Sigmoid colon (tissue), 7 donors: Measurements from ENCODE around the gene GALNT17. TPM values are rescaled to one million over a fixed set of nuclear protein-coding genes. Genes with fewer than 3 reads are reported as not detected.

ENCODE experiments used
- DNase-seq: peaks from one replicate; pipeline ENCODE4 v3.0.0-alpha.2; 2019
- H3K27ac ChIP-seq, 4 donors: fragments of 200-600 bp; sonication (generic); one replicate each; pipeline ENCODE4 v1.5.1; 2016 to 2019; ENCODE audit warnings: mild to moderate bottlenecking in 1 of 4
- H3K27me3 ChIP-seq, 3 donors: fragments of 200-600 bp; sonication (generic); one replicate each; pipeline ENCODE4 v1.5.1; 2019; ENCODE audit warnings: mild to moderate bottlenecking in 1 of 3
- H3K36me3 ChIP-seq, 4 donors: fragments of 200-600 bp; sonication (generic); one replicate each; pipeline ENCODE4 v1.5.1; 2016 to 2019
- H3K4me1 ChIP-seq, 4 donors: fragments of 200-600 bp; sonication (generic); one replicate each; pipeline ENCODE4 v1.5.1; 2017 to 2019
- H3K4me3 ChIP-seq, 4 donors: fragments of 200-600 bp; sonication (generic); one replicate each; pipeline ENCODE4 v1.5.1; 2017 to 2019; ENCODE audit warnings: mild to moderate bottlenecking in 2 of 4, moderate library complexity in 1 of 4
- H3K9me3 ChIP-seq, 4 donors: fragments of 200-600 bp in 3 of 4; sonication (generic) in 3 of 4; one replicate each; pipeline versions ENCODE4 v1.5.1 to v1.6.1; 2013 to 2019
- CTCF ChIP-seq, 4 experiments: fragments of 450-650 bp in 3 of 4; fragments of 200-600 bp in 1 of 4; IDR thresholded peaks; one replicate each; pipeline ENCODE4 v1.5.1; 2016 to 2019; ENCODE audit warnings: antibody characterized with exemption in 4 of 4, mild to moderate bottlenecking in 3 of 4, moderate library complexity in 2 of 4
- EP300 ChIP-seq, 4 donors: sonication (generic); formaldehyde crosslinking; IDR thresholded peaks; one replicate each; pipeline ENCODE4 v1.6.1; 2017; ENCODE audit warnings: antibody characterized with exemption in 4 of 4
- POLR2A ChIP-seq, 2 donors: fragments of 450-650 bp; IDR thresholded peaks; one replicate each; pipeline ENCODE4 v1.6.1; 2016; ENCODE audit warnings: antibody characterized with exemption in 2 of 2, mild to moderate bottlenecking in 2 of 2, moderate library complexity in 2 of 2
- POLR2AphosphoS5 ChIP-seq, 4 donors: sonication (generic); formaldehyde crosslinking; IDR thresholded peaks; one replicate each; pipeline ENCODE4 v1.6.1; 2017; ENCODE audit warnings: antibody characterized with exemption in 4 of 4
- WGBS, 2 donors: extraction: QIAGEN DNeasy Blood & Tissue Kit; methylation state at CpG; one replicate each; pipeline ENCODE4 v1.1.7; 2013; 5-methylcytosine and 5-hydroxymethylcytosine counted together
- intact Hi-C: fragments of 100-400 bp; cut with DNase I; formaldehyde crosslinking; loops from one replicate; pipeline ENCODE4 v1.15.1; 2023
- polyA plus RNA-seq, 3 donors: library from polyadenylated mRNA; stranded (reverse); fragments of 200-250 nt; gene quantifications; one replicate each; pipeline ENCODE4 v1.2.3, GENCODE V29; 2013
- total RNA-seq, 4 donors: library from RNA; depleted of rRNA; stranded (reverse); fragments of >200 nt; gene quantifications; one replicate each; pipeline ENCODE4 v1.1.0, GENCODE V29; 2016
- donor health status: healthy with polysubstance abuse.
- donor health status: Bipolar disorder and iron deficiency.
- donor health status: healthy.

Gene GALNT17
- total and polyA plus RNA-seq, 7 donors: 1.8 to 45.4 (median 15.1) TPM; not detected in 1

GRCh38 chr7:71712653-71713180, 580.8 kb downstream of the GALNT17 start:
- Histone ChIP-seq H3K9me3 (no peaks in the 10 kb centered on the region), H3K27ac (no peak overlapping the region), H3K4me3 (no peak overlapping the region), H3K4me1 (no peaks in the 10 kb centered on the region), H3K36me3 (peaks cover 0 to 5% (median 0%) of the 10 kb centered on the region in 4 donors), H3K27me3 (no peaks in the 10 kb centered on the region)
- 78 to 82% methylated on average over 9 of the region's 9 CpGs for WGBS, 2 donors
- intact Hi-C loops: no loop called here
- DNase-seq: no peak
- TF ChIP-seq CTCF (IDR thresholded peaks at IDR 0.05) (no peak), EP300 (IDR thresholded peaks at IDR 0.05) (no peak), POLR2AphosphoS5 (IDR thresholded peaks at IDR 0.05) (no peak), POLR2A (IDR thresholded peaks at IDR 0.05) (no peak)

GRCh38 chr7:71716690-71717089, 584.7 kb downstream of the GALNT17 start:
- Histone ChIP-seq H3K27me3 (no peaks in the 10 kb centered on the region), H3K36me3 (peaks cover 0 to 5% (median 0%) of the 10 kb centered on the region in 4 donors), H3K27ac (no peak overlapping the region), H3K4me3 (no peak overlapping the region), H3K9me3 (no peaks in the 10 kb centered on the region), H3K4me1 (no peaks in the 10 kb centered on the region)
- DNase-seq: no peak
- 39 to 50% methylated on average over 3 of the region's 3 CpGs for WGBS, 2 donors
- intact Hi-C loops: no loop called here
- TF ChIP-seq POLR2AphosphoS5 (IDR thresholded peaks at IDR 0.05): no peak
- TF ChIP-seq EP300 (IDR thresholded peaks at IDR 0.05): no peak
- TF ChIP-seq POLR2A (IDR thresholded peaks at IDR 0.05): no peak
- TF ChIP-seq CTCF (IDR thresholded peaks at IDR 0.05): no peak

DNA sequence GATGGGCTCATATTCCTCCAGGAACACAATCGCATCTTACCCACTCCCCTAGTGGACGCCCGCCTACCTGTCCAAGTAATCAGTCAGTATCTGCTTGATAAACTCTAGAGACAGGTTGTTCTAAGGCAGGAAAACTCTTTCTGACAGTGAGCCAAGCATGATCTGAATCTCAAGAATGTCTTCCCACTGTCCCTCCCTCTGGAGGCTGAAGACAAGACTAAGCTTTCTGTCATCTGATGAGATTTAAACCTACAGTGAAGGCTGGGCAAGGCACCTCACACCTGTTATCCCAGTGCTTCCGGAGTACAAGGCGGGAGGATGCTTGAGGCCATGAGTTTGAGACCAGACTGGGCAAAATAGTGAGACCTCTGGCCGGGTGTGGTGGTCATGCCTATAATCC, 586.6 kb downstream of the GALNT17 start:
- Histone ChIP-seq H3K27ac (no peak overlapping the region), H3K9me3 (no peaks in the 10 kb centered on the region), H3K27me3 (no peaks in the 10 kb centered on the region), H3K4me1 (no peaks in the 10 kb centered on the region), H3K4me3 (no peak overlapping the region), H3K36me3 (no peaks in the 10 kb centered on the region)
- 87 to 94% methylated on average over 6 of the region's 6 CpGs for WGBS, 2 donors
- DNase-seq: no peak
- TF ChIP-seq POLR2AphosphoS5 (IDR thresholded peaks at IDR 0.05) (no peak), POLR2A (IDR thresholded peaks at IDR 0.05) (no peak), EP300 (IDR thresholded peaks at IDR 0.05) (no peak), CTCF (IDR thresholded peaks at IDR 0.05) (no peak)
- intact Hi-C loops: no loop called here

- Histone ChIP-seq H3K4me3 (no peak overlapping the region), H3K9me3 (no peaks in the 10 kb centered on the region), H3K4me1 (no peaks in the 10 kb centered on the region), H3K27me3 (no peaks in the 10 kb centered on the region), H3K27ac (no peak overlapping the region), H3K36me3 (no peaks in the 10 kb centered on the region)
- no peak for DNase-seq
- TF ChIP-seq CTCF (IDR thresholded peaks at IDR 0.05): no peak
- no peak for TF ChIP-seq EP300 (IDR thresholded peaks at IDR 0.05)
- TF ChIP-seq POLR2AphosphoS5 (IDR thresholded peaks at IDR 0.05): no peak
- TF ChIP-seq POLR2A (IDR thresholded peaks at IDR 0.05): no peak
- intact Hi-C loops: no loop called here
- 60 to 72% methylated on average over 3 of the region's 3 CpGs for WGBS, 2 donors
These were observed 589.8 kb downstream of the GALNT17 start for GRCh38 chr7:71721742-71722141.

DNA sequence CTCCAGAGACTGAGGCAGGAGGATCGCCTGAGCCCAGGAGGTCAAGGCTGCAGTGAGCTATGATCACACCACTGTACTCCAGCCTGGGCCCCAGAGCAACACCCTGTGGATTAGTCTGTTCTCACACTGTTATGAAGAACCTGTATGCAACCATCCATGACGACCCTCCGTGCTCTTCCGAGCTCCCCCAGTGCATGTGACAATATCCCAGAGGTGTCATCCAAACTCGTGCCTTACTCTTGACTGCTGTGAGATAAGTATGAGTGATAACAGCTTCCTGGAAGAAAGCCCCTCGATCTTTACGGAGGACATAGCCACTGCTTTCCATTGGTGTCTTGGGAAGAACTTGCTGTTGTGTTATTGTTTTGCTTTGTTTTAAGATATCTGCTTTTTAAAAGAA, 591.9 kb downstream of the GALNT17 start:
- intact Hi-C loops: no loop called here
- Histone ChIP-seq H3K27ac (no peak overlapping the region), H3K36me3 (no peaks in the 10 kb centered on the region), H3K27me3 (no peaks in the 10 kb centered on the region), H3K4me1 (no peaks in the 10 kb centered on the region), H3K4me3 (no peak overlapping the region), H3K9me3 (no peaks in the 10 kb centered on the region)
- 46 to 65% methylated on average over 7 of the region's 7 CpGs for WGBS, 2 donors
- TF ChIP-seq EP300 (IDR thresholded peaks at IDR 0.05) (no peak), POLR2A (IDR thresholded peaks at IDR 0.05) (no peak), POLR2AphosphoS5 (IDR thresholded peaks at IDR 0.05) (no peak), CTCF (IDR thresholded peaks at IDR 0.05) (no peak)
- no peak for DNase-seq
